ENCODE measurements around the gene PIAS1.

DNA sequence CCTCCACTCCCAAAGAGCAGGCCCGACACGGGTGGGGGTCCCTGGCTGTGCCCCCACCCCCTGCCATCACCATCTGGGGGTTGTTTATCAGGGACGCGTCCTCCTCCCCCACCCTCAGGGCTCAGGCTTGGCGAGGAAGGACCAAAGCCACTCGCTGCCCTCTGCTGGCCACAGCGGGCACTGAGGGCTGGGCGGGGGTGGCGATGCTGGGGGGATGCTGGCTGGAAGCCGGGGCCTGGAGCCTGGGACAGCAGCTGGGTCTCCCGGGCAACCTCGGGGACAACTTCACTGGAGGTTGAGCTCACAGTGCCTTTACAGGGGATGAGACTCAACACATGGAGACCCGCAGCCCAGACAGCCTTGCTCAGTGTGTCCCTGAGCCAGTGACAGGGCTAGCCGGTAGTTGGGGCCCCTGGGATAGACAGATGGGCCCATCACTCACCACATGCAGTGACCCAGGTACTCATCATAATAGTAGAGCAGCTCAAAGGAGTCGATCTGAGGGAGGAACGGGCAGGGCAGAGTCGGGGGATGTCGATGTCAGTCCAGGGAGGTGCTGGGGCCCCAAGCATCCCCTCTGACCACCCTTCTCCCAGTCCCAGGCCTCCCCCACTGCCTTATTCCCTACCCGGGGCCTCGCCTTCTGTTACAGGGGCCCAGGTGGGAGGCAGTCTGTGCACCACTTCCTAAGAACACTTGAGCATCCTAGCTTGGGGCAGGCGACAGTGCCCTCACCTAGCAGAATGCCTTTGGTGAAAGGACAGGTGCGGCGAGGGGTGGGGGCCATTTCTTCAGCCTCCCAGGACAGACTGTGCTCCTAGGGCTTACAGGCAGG, 156.9 kb downstream of the PIAS1 start:
- peak; percentile 52 to 91 (median 85); a peak in 5 of 6 replicates for TF ChIP-seq CTCF (IDR thresholded peaks at IDR 0.05 in 2 of 3, conservative IDR thresholded peaks at IDR 0.05 in 1 of 3; ENCODE audit: borderline replicate concordance in 1 of 3, insufficient read depth in 1 of 3, low read depth in 2 of 3, low read length in 2 of 3)
- TF ChIP-seq RAD21 (IDR thresholded peaks at IDR 0.05; ENCODE audit: low read depth), result peak; percentile 66
- TF ChIP-seq SIN3A (IDR thresholded peaks at IDR 0.05; ENCODE audit: low read depth), result no peak
- TF ChIP-seq POLR2A (IDR thresholded peaks at IDR 0.05; ENCODE audit: borderline replicate concordance, extremely low read depth, insufficient read depth, insufficient read length), result no peak
- no peak; the same call in 1 of the 2 replicates for TF ChIP-seq EGR1 (IDR thresholded peaks at IDR 0.05; ENCODE audit: low read depth)
- no peak for TF ChIP-seq EZH2 (IDR thresholded peaks at IDR 0.05)
- TF ChIP-seq SRF (IDR thresholded peaks at IDR 0.05; ENCODE audit: low read depth), result no peak
- no peak for TF ChIP-seq POLR2AphosphoS5 (IDR thresholded peaks at IDR 0.05; ENCODE audit: low read depth, low read length)
- no peak for TF ChIP-seq ZNF274 (IDR thresholded peaks at IDR 0.05; ENCODE audit: low read depth, low read length)
- TF ChIP-seq ATF3 (IDR thresholded peaks at IDR 0.05), result no peak
- no peak for TF ChIP-seq EZH2phosphoT487 (IDR thresholded peaks at IDR 0.05; ENCODE audit: borderline replicate concordance)
- TF ChIP-seq CEBPB (IDR thresholded peaks at IDR 0.05; ENCODE audit: low read depth), result no peak

All from HCT116 (cell line).